ENCODE results near the gene ZNF132. TPM values are rescaled to one million over a fixed set of nuclear protein-coding genes. Genes with fewer than 3 reads are reported as not detected.

Gene ZNF132
- total and polyA plus RNA-seq, 9 of the 15 experiments (the other 6 are each of a cell fraction or from before 2014, with no cell fraction given), result 0.03 to 0.42 (median 0.10) TPM; not detected in 5

GRCh38 chr19:58400916-58401839 lies 38.8 kb downstream of the ZNF132 start (continued):
- TF ChIP-seq PBX2 (CRISPR knock-in tag; IDR thresholded peaks at IDR 0.05; ENCODE audit: low read depth) (no peak), PBX2 (tag; conservative IDR thresholded peaks at IDR 0.05; ENCODE audit: low read depth) (no peak), EHMT2 (IDR thresholded peaks at IDR 0.05) (no peak), ZNF175 (CRISPR knock-in tag; IDR thresholded peaks at IDR 0.05; ENCODE audit: low read depth) (no peak), TCF3 (CRISPR knock-in tag; IDR thresholded peaks at IDR 0.05) (no peak; the same call in 1 of the 2 replicates), ZBTB17 (CRISPR knock-in tag; IDR thresholded peaks at IDR 0.05) (no peak; the same call in 1 of the 2 replicates), ZNF253 (CRISPR knock-in tag; conservative IDR thresholded peaks at IDR 0.05) (no peak), ZNF280A (IDR thresholded peaks at IDR 0.05; ENCODE audit: low read depth, partially characterized antibody) (no peak), ZNF586 (CRISPR knock-in tag; conservative IDR thresholded peaks at IDR 0.05) (no peak), SMARCE1 (IDR thresholded peaks at IDR 0.05) (no peak; the same call in 1 of the 2 replicates), NRF1 (conservative IDR thresholded peaks at IDR 0.05 in 1 of 2, IDR thresholded peaks at IDR 0.05 in 1 of 2) (peak; percentile 95 to 96), ZNF707 (CRISPR knock-in tag; conservative IDR thresholded peaks at IDR 0.05) (no peak), RFX1 (IDR thresholded peaks at IDR 0.05) (peak; percentile 100), HMG20B (CRISPR knock-in tag; IDR thresholded peaks at IDR 0.05) (no peak), SMARCA4 (IDR thresholded peaks at IDR 0.05) (no peak), TAF1 (IDR thresholded peaks at IDR 0.05; ENCODE audit: control insufficient read depth, extremely low read depth, insufficient read depth, low read length, severe bottlenecking) (peak; percentile 92), COPS2 (conservative IDR thresholded peaks at IDR 0.05) (no peak), KLF16 (IDR thresholded peaks at IDR 0.05) (no peak), PATZ1 (CRISPR knock-in tag; IDR thresholded peaks at IDR 0.05; ENCODE audit: borderline replicate concordance) (no peak), ZNF696 (CRISPR knock-in tag; conservative IDR thresholded peaks at IDR 0.05) (no peak)
- TF ChIP-seq, protein P1, sequence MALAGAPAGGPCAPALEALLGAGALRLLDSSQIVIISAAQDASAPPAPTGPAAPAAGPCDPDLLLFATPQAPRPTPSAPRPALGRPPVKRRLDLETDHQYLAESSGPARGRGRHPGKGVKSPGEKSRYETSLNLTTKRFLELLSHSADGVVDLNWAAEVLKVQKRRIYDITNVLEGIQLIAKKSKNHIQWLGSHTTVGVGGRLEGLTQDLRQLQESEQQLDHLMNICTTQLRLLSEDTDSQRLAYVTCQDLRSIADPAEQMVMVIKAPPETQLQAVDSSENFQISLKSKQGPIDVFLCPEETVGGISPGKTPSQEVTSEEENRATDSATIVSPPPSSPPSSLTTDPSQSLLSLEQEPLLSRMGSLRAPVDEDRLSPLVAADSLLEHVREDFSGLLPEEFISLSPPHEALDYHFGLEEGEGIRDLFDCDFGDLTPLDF (CRISPR knock-in tag; IDR thresholded peaks at IDR 0.05), result peak; percentile 93

All from K562 (cell line).